Activated CD4-positive, alpha-beta T cell treated with anti-CD3 and anti-CD28 coated beads, Interleukin-2, amount 50 U/mL, for 4 hours (primary cell): ENCODE measurements around the gene RNU6-9.
A peak's percentile ranks its signal among the peaks of the same experiment; 100 is the strongest.
"Not testable (repeated sequence)": the region's sequence is repeated elsewhere in the genome, so short reads cannot be mapped to it uniquely, and the experiment has no call there.

Source experiments
- DNase-seq, 2 experiments: peaks; one replicate each; pipeline ENCODE4 v3.0.0-alpha.2; 2020

The RNU6-9 gene

GRCh38 chr19:892894-893689, at the start of gene RNU6-9, which contains the start of gene MED16:
RNU6-9 (plus strand) TSS chr19:893484.
MED16 (minus strand) TSS chr19:893187; CDS start chr19:891131, 2,056 bp downstream.
- peak; percentile 83 to 86 for DNase-seq

GRCh38 chr19:843836-844545, 49.3 kb upstream of the RNU6-9 start:
- DNase-seq, result no peak

GRCh38 chr19:844546-844971, 48.7 kb upstream of the RNU6-9 start:
- DNase-seq, result no peak

GRCh38 chr19:845707-846521, 47.4 kb upstream of the RNU6-9 start:
- DNase-seq, result no peak

- DNase-seq, result no peak
Observed at GRCh38 chr19:848386-848921, 44.8 kb upstream of the RNU6-9 start.

GRCh38 chr19:849195-849594, 44.1 kb upstream of the RNU6-9 start:
- not testable (repeated sequence) for DNase-seq

GRCh38 chr19:850221-850978, 42.9 kb upstream of the RNU6-9 start:
- no peak for DNase-seq

GRCh38 chr19:850979-851335, 42.3 kb upstream of the RNU6-9 start:
- DNase-seq, result no peak

- no peak for DNase-seq
Observed at GRCh38 chr19:852136-853013, 40.9 kb upstream of the RNU6-9 start, which contains the start of gene ELANE. ELANE (plus strand) TSS chr19:852303; CDS start chr19:852329, 26 bp downstream.

GRCh38 chr19:853014-853585, 40.2 kb upstream of the RNU6-9 start:
- no peak for DNase-seq

- DNase-seq, result not testable (repeated sequence)
Observed at GRCh38 chr19:853614-854220, 39.6 kb upstream of the RNU6-9 start.

- no peak for DNase-seq
Observed at GRCh38 chr19:854549-854948, 38.7 kb upstream of the RNU6-9 start.

- DNase-seq, result no peak
Observed at GRCh38 chr19:855142-855541, 38.1 kb upstream of the RNU6-9 start.

- no peak for DNase-seq
Observed at GRCh38 chr19:855566-856120, 37.6 kb upstream of the RNU6-9 start.

- no peak for DNase-seq
Observed at GRCh38 chr19:858284-858683, 35.0 kb upstream of the RNU6-9 start.

- no peak for DNase-seq
Observed at GRCh38 chr19:858868-859843, 34.1 kb upstream of the RNU6-9 start, which contains the start of gene CFD. CFD (plus strand) TSS chr19:859664; CDS start chr19:859690, 26 bp downstream.

GRCh38 chr19:861141-861755, 32.0 kb upstream of the RNU6-9 start:
- DNase-seq, result no peak
